SH-SY5Y (cell line): Measurements from ENCODE around the gene RBM12.

Experiments used
- GATA2 ChIP-seq: IDR thresholded peaks from 2 replicates; pipeline ENCODE4 v1.6.1; 2011; ENCODE audit warnings: mild to moderate bottlenecking, low read depth, low read length
- GATA3 ChIP-seq: IDR thresholded peaks from 2 replicates; pipeline ENCODE4 v1.6.1; 2011; ENCODE audit warnings: low read depth, mild to moderate bottlenecking, low read length, moderate library complexity

- TF ChIP-seq GATA2 (no peak), GATA3 (no peak)
These were observed 24.0 kb downstream of the RBM12 start for GRCh38 chr20:35640724-35641123.
